HCT116 (cell line): ENCODE data around the gene LDHAL6B.

ENCODE experiments used
- ATF3 ChIP-seq: IDR thresholded peaks from 2 replicates; pipeline ENCODE4 v1.6.1; 2012
- CTCF ChIP-seq, 3 experiments: fragments of 200-600 bp in 1 of 3; sonication (generic) in 1 of 3; IDR thresholded peaks in 2 of 3; conservative IDR thresholded peaks in 1 of 3; 2 replicates each; pipeline ENCODE4 v1.5.1; 2012 to 2017; ENCODE audit warnings: low read depth in 2 of 3, low read length in 2 of 3, antibody characterized with exemption in 1 of 3, borderline replicate concordance in 1 of 3, control low read depth in 1 of 3, mild to moderate bottlenecking in 1 of 3, mixed read lengths in 1 of 3, mixed run types in 1 of 3, moderate library complexity in 1 of 3; ENCODE audit not compliant: insufficient read depth in 1 of 3
- POLR2A ChIP-seq: IDR thresholded peaks from 2 replicates; pipeline ENCODE4 v1.7.0; 2011; ENCODE audit warnings: borderline replicate concordance; ENCODE audit not compliant: insufficient read depth, insufficient read length; ENCODE audit errors: extremely low read depth
- POLR2AphosphoS5 ChIP-seq: IDR thresholded peaks from 2 replicates; pipeline ENCODE4 v1.6.1; 2011; ENCODE audit warnings: mild to moderate bottlenecking, low read depth, low read length, moderate library complexity
- RAD21 ChIP-seq: IDR thresholded peaks from 2 replicates; pipeline ENCODE4 v1.6.1; 2012; ENCODE audit warnings: low read depth, mild to moderate bottlenecking

GRCh38 chr15:59250249-59250648 is 43.6 kb downstream of the LDHAL6B start:
- TF ChIP-seq ATF3: no peak
- TF ChIP-seq CTCF (IDR thresholded peaks at IDR 0.05 in 2 of 3, conservative IDR thresholded peaks at IDR 0.05 in 1 of 3; ENCODE audit: borderline replicate concordance in 1 of 3, insufficient read depth in 1 of 3, low read depth in 2 of 3, low read length in 2 of 3): no peak
- no peak for TF ChIP-seq POLR2AphosphoS5
- TF ChIP-seq POLR2A: no peak
- TF ChIP-seq RAD21: no peak
